ENCODE measurements around the gene PCCA.

Gene PCCA

GRCh38 chr13:100532090-100532766, 443.3 kb downstream of the PCCA start:
- DNase-seq: no peak

DNA sequence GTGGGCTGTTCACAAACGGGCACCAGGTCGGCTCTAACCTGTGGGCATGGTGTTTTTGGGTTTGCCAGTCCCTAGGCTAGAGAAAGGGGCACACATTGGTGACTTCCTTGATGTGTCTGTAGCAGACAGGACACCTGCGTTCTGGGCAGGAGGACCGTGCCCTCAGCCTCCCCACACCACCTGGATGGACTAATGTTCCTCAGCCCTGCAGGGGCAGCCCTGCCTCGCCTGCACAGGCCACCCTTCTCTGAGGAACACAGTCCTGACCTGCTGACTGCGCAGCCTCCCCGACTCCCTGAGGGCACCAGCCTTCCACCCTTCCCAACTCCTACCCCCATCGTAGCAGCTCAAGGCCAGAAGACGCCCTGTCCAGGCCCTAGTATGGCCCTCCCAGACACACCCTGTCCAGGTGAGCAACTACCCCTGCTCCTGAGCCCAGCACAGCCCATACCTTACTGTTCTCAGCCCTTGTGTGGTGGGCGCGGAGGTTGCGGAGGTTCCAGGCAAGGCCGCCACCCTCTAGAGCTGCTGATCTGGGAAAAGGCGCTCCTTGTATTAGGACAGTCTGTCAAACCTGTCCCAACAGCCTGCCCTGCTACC, 444.0 kb downstream of the PCCA start:
- DNase-seq: no peak

- DNase-seq: no peak
Measured at GRCh38 chr13:100533588-100534041, 444.7 kb downstream of the PCCA start.

GRCh38 chr13:100534147-100534843, 445.4 kb downstream of the PCCA start:
- DNase-seq: no peak

DNA sequence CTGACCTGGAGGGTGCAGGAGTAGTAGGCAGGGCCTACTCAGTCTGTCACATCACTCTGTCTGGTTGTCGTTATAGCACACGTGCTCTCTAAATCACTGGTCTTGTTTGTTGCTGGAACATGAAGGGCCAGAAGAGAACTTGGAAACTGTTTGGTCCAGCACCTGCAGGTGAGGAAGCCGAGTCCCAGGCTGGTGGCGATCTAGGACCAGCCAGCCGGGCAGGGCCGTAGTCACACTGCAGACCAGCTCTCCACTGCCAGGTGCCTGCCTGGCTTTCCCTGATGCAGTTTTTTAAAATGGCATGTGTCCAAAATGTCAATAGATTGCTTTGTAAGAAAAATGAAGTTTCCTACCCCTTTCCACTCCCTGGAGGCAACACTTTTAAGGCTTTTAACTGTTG, 446.0 kb downstream of the PCCA start:
- no peak for DNase-seq

- no peak for DNase-seq
Measured at GRCh38 chr13:100535426-100536135, 446.7 kb downstream of the PCCA start.

GRCh38 chr13:100536643-100537180, 447.8 kb downstream of the PCCA start:
- no peak for DNase-seq

GRCh38 chr13:100537486-100537885, 448.6 kb downstream of the PCCA start:
- no peak for DNase-seq

GRCh38 chr13:100537951-100538462, 449.1 kb downstream of the PCCA start:
- no peak for DNase-seq

GRCh38 chr13:100540621-100541020, 451.7 kb downstream of the PCCA start:
- no peak for DNase-seq

GRCh38 chr13:100541897-100542825, 453.3 kb downstream of the PCCA start:
- no peak for DNase-seq

DNA sequence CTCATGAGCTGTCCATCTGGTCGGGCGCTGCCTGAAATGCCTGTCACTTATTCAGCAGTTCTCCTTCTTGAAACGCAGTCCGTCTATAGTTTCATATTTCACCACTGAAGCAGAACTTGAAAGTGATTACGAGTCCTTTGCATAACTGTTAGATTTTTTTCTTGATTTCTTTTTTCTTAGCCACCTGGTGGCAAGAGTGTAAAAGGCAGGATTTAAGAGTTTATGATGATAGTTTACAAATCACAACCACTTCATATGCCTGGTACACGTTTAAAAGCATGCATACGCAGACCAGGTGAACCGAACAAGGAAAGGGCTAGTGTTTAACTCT, 453.9 kb downstream of the PCCA start:
- DNase-seq: no peak

DNA sequence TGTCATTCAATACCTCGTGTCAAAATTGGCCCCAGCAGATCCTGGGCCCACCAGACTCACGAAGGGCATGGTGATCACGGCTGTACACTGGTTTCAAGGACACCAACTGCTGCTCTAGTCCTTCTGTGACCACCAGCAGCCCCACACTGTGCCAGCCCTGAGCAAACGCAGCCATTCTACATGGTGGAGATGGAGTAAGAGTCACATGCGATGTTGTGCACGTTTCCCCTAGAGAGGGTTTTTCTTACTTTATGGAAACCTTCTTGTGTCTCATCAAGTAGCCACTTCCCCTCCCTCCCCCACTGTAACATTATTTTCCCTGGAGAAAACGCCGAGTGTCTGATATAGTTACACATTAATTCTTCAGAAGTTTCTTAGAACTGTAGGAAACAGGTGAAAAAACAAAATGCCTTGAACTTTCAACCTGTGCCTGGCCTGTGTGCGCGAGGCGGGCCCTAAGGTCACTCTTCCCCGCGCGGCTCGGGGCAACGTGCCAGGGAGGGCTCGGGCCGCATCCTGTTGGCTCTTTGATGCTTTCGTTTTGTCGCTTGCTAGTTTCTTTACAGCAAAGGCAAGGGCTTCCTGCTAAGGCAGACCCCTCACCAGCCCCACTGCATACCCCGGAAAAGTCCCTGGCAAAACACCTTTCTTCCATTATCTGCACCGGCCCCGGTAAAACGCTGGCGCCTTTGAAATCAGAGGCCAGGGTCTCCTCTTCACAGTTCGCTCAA, 455.1 kb downstream of the PCCA start:
- no peak for DNase-seq

- DNase-seq: no peak
Measured at GRCh38 chr13:100544866-100545683, 456.2 kb downstream of the PCCA start.

DNA sequence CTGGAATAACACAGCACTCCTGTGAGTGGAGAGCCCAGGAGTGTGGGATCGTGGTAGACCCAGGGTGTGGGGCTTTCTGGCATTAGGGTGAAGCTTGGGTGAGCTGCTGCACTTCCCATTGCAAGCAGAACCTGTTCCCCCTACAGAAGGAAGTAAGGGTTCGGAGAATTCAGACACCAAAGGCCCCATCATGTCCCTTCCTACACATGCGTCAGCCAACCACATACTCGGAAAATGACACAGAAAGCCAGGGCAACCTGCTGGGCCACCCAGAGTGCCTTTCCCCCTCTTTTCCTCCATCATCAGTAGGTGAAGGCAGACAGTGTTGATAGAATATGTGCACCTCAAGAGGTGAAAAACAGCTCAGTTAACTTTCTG, 456.8 kb downstream of the PCCA start:
- DNase-seq: no peak

DNA sequence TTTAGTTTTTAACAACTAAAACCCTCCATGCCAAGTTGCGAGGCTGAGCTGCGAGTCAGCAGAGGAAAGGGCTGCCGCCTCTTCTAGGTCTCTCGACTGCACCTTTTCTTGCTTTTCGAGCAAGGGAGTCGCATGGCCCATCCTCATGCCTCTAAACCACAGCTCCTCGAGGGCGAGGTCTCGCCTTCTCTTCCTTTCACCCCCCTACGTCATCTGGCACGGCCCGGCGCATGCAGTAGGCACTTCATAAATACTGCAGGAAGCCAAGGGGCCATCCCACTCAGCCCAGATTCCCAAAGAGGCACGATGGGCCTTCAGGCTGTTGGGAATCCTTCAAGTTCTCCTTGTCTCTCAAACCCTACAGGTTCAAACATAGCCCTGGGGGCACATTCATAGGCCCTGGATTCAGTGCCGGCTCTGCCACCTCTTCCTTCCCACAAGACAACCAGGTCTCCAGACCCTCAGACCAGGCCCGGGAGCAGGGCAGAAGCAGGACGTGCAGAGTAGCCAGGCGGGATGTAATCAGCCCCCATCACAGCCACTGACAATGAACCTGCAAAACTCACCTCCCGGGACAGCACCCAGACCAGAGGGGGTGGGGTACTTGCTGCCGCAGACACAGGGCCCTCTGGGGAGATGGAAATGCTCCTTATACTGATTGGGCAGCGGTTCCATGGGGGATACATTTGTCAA, 458.0 kb downstream of the PCCA start:
- no peak for DNase-seq

GRCh38 chr13:100547791-100548201, 458.9 kb downstream of the PCCA start:
- no peak for DNase-seq

GRCh38 chr13:100549316-100549715, 460.4 kb downstream of the PCCA start:
- no peak for DNase-seq

DNA sequence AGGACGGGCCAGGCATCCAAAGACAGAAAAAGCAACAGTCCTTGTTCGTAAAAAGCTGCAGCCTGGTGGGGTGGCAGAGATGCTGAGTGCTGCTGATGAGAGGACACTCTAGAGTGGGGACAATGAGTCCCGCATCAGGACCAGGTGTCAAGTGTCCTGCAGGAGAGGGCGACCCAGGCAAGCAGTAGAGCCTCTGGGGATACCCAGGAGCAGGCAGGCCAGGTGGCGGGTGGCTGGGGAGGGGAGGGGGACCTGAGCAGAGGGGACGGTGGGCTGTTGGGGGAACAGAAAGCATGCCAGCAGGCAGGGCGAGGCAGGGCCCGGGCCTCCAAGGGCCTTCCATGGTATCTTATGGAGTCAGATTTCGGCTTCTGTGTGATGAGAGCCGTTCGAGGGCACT, 463.9 kb downstream of the PCCA start:
- DNase-seq: no peak

- no peak for DNase-seq
Measured at GRCh38 chr13:100559886-100560285, 471.0 kb downstream of the PCCA start.
